ENCODE data around the gene HLA-DQA2.
"Not testable (repeated sequence)": the region's sequence is repeated elsewhere in the genome, so short reads cannot be mapped to it uniquely, and the experiment has no call there.

The HLA-DQA2 gene

GRCh38 chr6:32779036-32779435, 37.8 kb downstream of the HLA-DQA2 start:
- DNase-seq (ENCODE audit: low read depth): no peak

GRCh38 chr6:32782923-32783322, 41.7 kb downstream of the HLA-DQA2 start:
- not testable (repeated sequence) for DNase-seq (ENCODE audit: low read depth)

- DNase-seq (ENCODE audit: low read depth): no peak
Measured at GRCh38 chr6:32785781-32786533, 44.8 kb downstream of the HLA-DQA2 start.

- no peak for DNase-seq (ENCODE audit: low read depth)
Measured at GRCh38 chr6:32790306-32790705, 49.1 kb downstream of the HLA-DQA2 start.

- no peak for DNase-seq (ENCODE audit: low read depth)
Measured at GRCh38 chr6:32792901-32793435, 51.8 kb downstream of the HLA-DQA2 start.

GRCh38 chr6:32794510-32794909, 53.3 kb downstream of the HLA-DQA2 start:
- DNase-seq (ENCODE audit: low read depth): no peak
